HEK293 (cell line): Measurements from ENCODE around the gene SLC7A11.

Experiments used
- CTCF ChIA-PET: fragments of 350-600 bp; formaldehyde crosslinking; extraction: SDS; loops from one replicate; lab custom pipeline; 2021; ENCODE audit warnings: antibody characterized with exemption; lab: Yijun Ruan, JAX
- POLR2A ChIA-PET: fragments of 300-600 bp; formaldehyde crosslinking; extraction: SDS; loops from one replicate; lab custom pipeline; 2020; ENCODE audit warnings: antibody characterized with exemption, inconsistent platforms; lab: Yijun Ruan, JAX
- H3K27ac ChIP-seq: fragments of 200-500 bp; sonication (Bioruptor generic); 2 replicates; pipeline ENCODE4 v1.5.1; 2014; ENCODE audit warnings: low read depth, low read length, control low read depth, inconsistent platforms; ENCODE audit errors: extremely low read depth
- H3K36me3 ChIP-seq, 2 experiments: fragments of 200-500 bp in 1 of 2; sonication (Bioruptor generic) in 1 of 2; 1 replicate in 1 of 2; 2 replicates in 1 of 2; pipeline ENCODE4 v1.5.1; 2014 to 2017; ENCODE audit warnings: inconsistent platforms in 2 of 2, low read length in 2 of 2; ENCODE audit not compliant: control insufficient read depth in 2 of 2, insufficient read depth in 1 of 2
- H3K4me1 ChIP-seq: fragments of 200-500 bp; sonication (Bioruptor generic); 2 replicates; pipeline ENCODE4 v1.5.1; 2014; ENCODE audit warnings: mild to moderate bottlenecking, low read length, inconsistent platforms; ENCODE audit not compliant: control insufficient read depth, insufficient read depth
- H3K4me3 ChIP-seq: 2 replicates; pipeline ENCODE4 v1.5.1; 2011; ENCODE audit warnings: low read depth, mild to moderate bottlenecking, control low read depth, low read length, moderate library complexity
- H3K9me3 ChIP-seq: fragments of 200-500 bp; sonication (Bioruptor generic); 2 replicates; pipeline ENCODE4 v1.5.1; 2014; ENCODE audit warnings: low read depth, low read length, inconsistent platforms; ENCODE audit not compliant: control insufficient read depth, insufficient read depth
- GFI1B ChIP-seq: fragments of 450-650 bp; formaldehyde crosslinking; IDR thresholded peaks from 2 replicates; pipeline ENCODE4 v1.5.1; 2016; ENCODE audit warnings: missing biosample characterization, missing genetic modification characterization
- HIC1 ChIP-seq: fragments of 450-650 bp; formaldehyde crosslinking; IDR thresholded peaks from 2 replicates; pipeline ENCODE4 v1.5.1; 2016; ENCODE audit warnings: missing biosample characterization, missing genetic modification characterization
- HOXD13 ChIP-seq: sonication (generic); formaldehyde crosslinking; IDR thresholded peaks from 2 replicates; pipeline ENCODE4 v1.8.0; 2022; ENCODE audit warnings: missing genetic modification reagents, borderline replicate concordance
- KLF1 ChIP-seq: fragments of 450-650 bp; formaldehyde crosslinking; IDR thresholded peaks from 2 replicates; pipeline ENCODE4 v1.5.1; 2016; ENCODE audit warnings: missing biosample characterization, missing genetic modification characterization
- REPIN1 ChIP-seq: fragments of 450-650 bp; formaldehyde crosslinking; IDR thresholded peaks from 2 replicates; pipeline ENCODE4 v1.5.1; 2017; ENCODE audit warnings: missing biosample characterization, missing genetic modification characterization, low read depth
- ZEB2 ChIP-seq: fragments of 450-650 bp; formaldehyde crosslinking; IDR thresholded peaks from 2 replicates; pipeline ENCODE4 v1.5.1; 2016; ENCODE audit warnings: missing biosample characterization, missing genetic modification characterization
- ZIC2 ChIP-seq: fragments of 450-650 bp; formaldehyde crosslinking; IDR thresholded peaks from 2 replicates; pipeline ENCODE4 v1.5.1; 2016; ENCODE audit warnings: missing biosample characterization, missing genetic modification characterization
- ZNF214 ChIP-seq: fragments of 450-650 bp; formaldehyde crosslinking; IDR thresholded peaks from 2 replicates; pipeline ENCODE4 v1.5.1; 2017; ENCODE audit warnings: missing biosample characterization, mild to moderate bottlenecking, missing genetic modification characterization, borderline replicate concordance
- ZNF266 ChIP-seq: fragments of 450-650 bp; formaldehyde crosslinking; IDR thresholded peaks from 2 replicates; pipeline ENCODE4 v1.5.1; 2016; ENCODE audit warnings: missing biosample characterization, missing genetic modification characterization, low read depth
- ZNF529 ChIP-seq: fragments of 450-650 bp; formaldehyde crosslinking; IDR thresholded peaks from 2 replicates; pipeline ENCODE4 v1.5.1; 2017; ENCODE audit warnings: missing genetic modification characterization, missing biosample characterization; ENCODE audit not compliant: insufficient replicate concordance
- ZNF580 ChIP-seq: fragments of 450-650 bp; formaldehyde crosslinking; IDR thresholded peaks from 2 replicates; pipeline ENCODE4 v1.5.1; 2016; ENCODE audit warnings: missing biosample characterization, missing genetic modification characterization
- ZNF610 ChIP-seq: fragments of 450-650 bp; formaldehyde crosslinking; IDR thresholded peaks from 2 replicates; pipeline ENCODE4 v1.5.1; 2016; ENCODE audit warnings: missing biosample characterization, missing genetic modification characterization, borderline replicate concordance
- ZNF624 ChIP-seq: fragments of 450-650 bp; formaldehyde crosslinking; IDR thresholded peaks from 2 replicates; pipeline ENCODE4 v1.5.1; 2017; ENCODE audit warnings: missing biosample characterization, missing genetic modification characterization
- ZNF626 ChIP-seq: fragments of 450-650 bp; sonication (Bioruptor Pico); formaldehyde crosslinking; IDR thresholded peaks from 2 replicates; pipeline ENCODE4 v1.5.1; 2018; ENCODE audit warnings: missing biosample characterization, missing genetic modification characterization, inconsistent platforms
- ZNF645 ChIP-seq: fragments of 450-650 bp; formaldehyde crosslinking; IDR thresholded peaks from 2 replicates; pipeline ENCODE4; 2016; ENCODE audit warnings: missing biosample characterization, missing genetic modification characterization
- ZNF658 ChIP-seq: fragments of 450-650 bp; formaldehyde crosslinking; IDR thresholded peaks from 2 replicates; pipeline ENCODE4; 2016; ENCODE audit warnings: missing biosample characterization, missing genetic modification characterization
- ZNF677 ChIP-seq: fragments of 450-650 bp; IDR thresholded peaks from 2 replicates; pipeline ENCODE4 v1.5.0; 2018; ENCODE audit warnings: missing biosample characterization, mild to moderate bottlenecking, missing genetic modification characterization, moderate library complexity
- ZNF76 ChIP-seq: fragments of 450-650 bp; formaldehyde crosslinking; IDR thresholded peaks from 2 replicates; pipeline ENCODE4; 2016; ENCODE audit warnings: low read depth, missing biosample characterization, missing genetic modification characterization, borderline replicate concordance
- ZNF843 ChIP-seq: fragments of 450-650 bp; formaldehyde crosslinking; IDR thresholded peaks from 2 replicates; pipeline ENCODE4 v1.5.1; 2016; ENCODE audit warnings: missing biosample characterization, missing genetic modification characterization
- ZSCAN23 ChIP-seq: fragments of 450-650 bp; formaldehyde crosslinking; IDR thresholded peaks from 2 replicates; pipeline ENCODE4 v1.5.1; 2016; ENCODE audit warnings: missing biosample characterization, missing genetic modification characterization
- TF ChIP-seq, protein P1 (sequence below): fragments of 450-650 bp; formaldehyde crosslinking; IDR thresholded peaks from 2 replicates; pipeline ENCODE4 v1.5.1; 2016; ENCODE audit warnings: missing biosample characterization, missing genetic modification characterization

Gene SLC7A11

GRCh38 chr4:138138774-138139173, 103.4 kb downstream of the SLC7A11 start:
- no peaks in the 10 kb centered on the region for H3K9me3 ChIP-seq
- TF ChIP-seq ZSCAN23 (tag by site-specific recombination) (no peak), GFI1B (tag by site-specific recombination) (no peak), HIC1 (no peak), ZNF214 (no peak), ZNF529 (tag by site-specific recombination) (no peak), ZNF645 (tag by site-specific recombination) (no peak), ZEB2 (no peak), ZNF266 (tag by site-specific recombination) (no peak), ZNF580 (tag by site-specific recombination) (no peak), ZNF610 (tag by site-specific recombination) (no peak), ZNF843 (tag by site-specific recombination) (no peak), ZNF76 (tag by site-specific recombination) (no peak), HOXD13 (CRISPR knock-in tag) (no peak)
- H3K36me3 ChIP-seq: no peaks in the 10 kb centered on the region
- POLR2A ChIA-PET: no interaction called here
- no peak overlapping the region for H3K4me3 ChIP-seq
- CTCF ChIA-PET: no interaction called here
- H3K27ac ChIP-seq: no peak overlapping the region
- no peaks in the 10 kb centered on the region for H3K4me1 ChIP-seq

DNA sequence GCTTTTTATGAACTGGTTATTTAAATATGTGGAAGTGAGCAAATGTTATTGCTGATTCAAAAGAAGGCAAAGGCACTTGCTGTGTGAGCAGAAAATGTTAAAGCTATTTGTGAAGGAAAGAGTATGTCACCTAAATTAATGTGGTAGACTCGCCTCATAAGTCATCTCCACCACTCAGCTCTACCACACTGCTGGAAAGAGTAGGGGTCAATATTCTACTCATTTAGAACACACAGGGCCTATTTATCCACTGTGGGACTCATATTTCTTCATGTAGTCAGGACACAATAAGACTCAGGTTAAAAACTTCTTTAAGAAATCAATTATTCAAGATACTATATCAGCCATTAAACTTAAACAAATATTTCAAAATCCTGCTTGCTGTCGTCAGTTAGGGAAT, 106.5 kb downstream of the SLC7A11 start:
- Histone ChIP-seq H3K4me3 (no peak overlapping the region), H3K36me3 (no peaks in the 10 kb centered on the region), H3K9me3 (no peaks in the 10 kb centered on the region), H3K27ac (no peak overlapping the region), H3K4me1 (no peaks in the 10 kb centered on the region)
- TF ChIP-seq ZNF626 (no peak), KLF1 (no peak), ZNF658 (tag by site-specific recombination) (no peak), ZIC2 (no peak), ZNF624 (tag by site-specific recombination) (no peak), ZNF677 (tag by site-specific recombination) (no peak), REPIN1 (tag by site-specific recombination) (no peak)
- TF ChIP-seq, protein P1, sequence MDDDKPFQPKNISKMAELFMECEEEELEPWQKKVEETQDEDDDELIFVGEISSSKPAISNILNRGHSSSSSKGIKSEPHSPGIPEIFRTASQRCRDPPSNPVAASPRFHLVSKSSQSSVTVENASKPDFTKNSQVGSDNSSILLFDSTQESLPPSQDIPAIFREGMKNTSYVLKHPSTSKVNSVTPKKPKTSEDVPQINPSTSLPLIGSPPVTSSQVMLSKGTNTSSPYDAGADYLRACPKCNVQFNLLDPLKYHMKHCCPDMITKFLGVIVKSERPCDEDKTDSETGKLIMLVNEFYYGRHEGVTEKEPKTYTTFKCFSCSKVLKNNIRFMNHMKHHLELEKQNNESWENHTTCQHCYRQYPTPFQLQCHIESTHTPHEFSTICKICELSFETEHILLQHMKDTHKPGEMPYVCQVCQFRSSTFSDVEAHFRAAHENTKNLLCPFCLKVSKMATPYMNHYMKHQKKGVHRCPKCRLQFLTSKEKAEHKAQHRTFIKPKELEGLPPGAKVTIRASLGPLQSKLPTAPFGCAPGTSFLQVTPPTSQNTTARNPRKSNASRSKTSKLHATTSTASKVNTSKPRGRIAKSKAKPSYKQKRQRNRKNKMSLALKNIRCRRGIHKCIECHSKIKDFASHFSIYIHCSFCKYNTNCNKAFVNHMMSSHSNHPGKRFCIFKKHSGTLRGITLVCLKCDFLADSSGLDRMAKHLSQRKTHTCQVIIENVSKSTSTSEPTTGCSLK: no peak
- POLR2A ChIA-PET: no interaction called here
- CTCF ChIA-PET: interaction anchor here (0.6 kb wide), 1 partner anchor 12 kb away, joined by 3 read pairs; no protein-coding TSS in a partner anchor
